Body of pancreas (tissue), 4 donors: ENCODE results near the gene TMCO4. TPM values are rescaled to one million over a fixed set of nuclear protein-coding genes. Genes with fewer than 3 reads are reported as not detected.
A peak's percentile ranks its signal among the peaks of the same experiment; 100 is the strongest.
"Not testable (repeated sequence)": the region's sequence is repeated elsewhere in the genome, so short reads cannot be mapped to it uniquely, and the experiment has no call there.

Experiments used
- ATAC-seq: fragments of 150-250 bp; one replicate; pipeline ENCODE4 v1.9.1; 2016
- DNase-seq, 4 donors: peaks; one replicate each; pipeline ENCODE4 v3.0.0-alpha.2; 2019
- H3K27ac ChIP-seq, 4 donors: fragments of 200-600 bp; sonication (generic); 1 replicate in 3 of 4; 2 replicates in 1 of 4; pipeline versions ENCODE4 v1.5.1 to v1.6.1; 2016 to 2019; ENCODE audit warnings: mild to moderate bottlenecking in 1 of 4, mixed read lengths in 1 of 4, moderate library complexity in 1 of 4
- H3K27me3 ChIP-seq, 2 donors: fragments of 200-600 bp; sonication (generic); one replicate each; pipeline ENCODE4 v1.6.0; 2016; ENCODE audit warnings: mild to moderate bottlenecking in 1 of 2
- H3K36me3 ChIP-seq, 2 donors: fragments of 200-600 bp; sonication (generic); replicated peaks in 1 of 2; 2 replicates each; pipeline ENCODE4 v1.5.1; 2016; ENCODE audit warnings: low read depth in 2 of 2; ENCODE audit not compliant: insufficient read depth in 1 of 2
- H3K4me1 ChIP-seq: fragments of 200-600 bp; sonication (generic); one replicate; pipeline ENCODE4 v1.6.0; 2016
- H3K4me3 ChIP-seq, 2 donors: fragments of 200-600 bp; sonication (generic); 1 replicate in 1 of 2; 2 replicates in 1 of 2; pipeline ENCODE4 v1.5.1; 2016 to 2019
- H3K9me3 ChIP-seq, 3 donors: fragments of 200-600 bp; sonication (generic); 1 replicate in 2 of 3; 2 replicates in 1 of 3; pipeline ENCODE4 v1.5.1; 2016
- POLR2A ChIP-seq, 3 donors: fragments of 450-650 bp; IDR thresholded peaks; one replicate each; pipeline ENCODE4 v1.6.1; 2016; ENCODE audit warnings: antibody characterized with exemption in 3 of 3, mild to moderate bottlenecking in 2 of 3
- WGBS, 2 donors: methylation state at CpG; one replicate each; pipeline ENCODE4 v1.1.5; 2017; 5-methylcytosine and 5-hydroxymethylcytosine counted together
- intact Hi-C: fragments of 100-400 bp; cut with DNase I; formaldehyde crosslinking; loops from one replicate; pipeline ENCODE4 v1.15.1; 2023
- total RNA-seq, 2 donors: library from RNA; depleted of rRNA; stranded (reverse); fragments of >200 nt; gene quantifications; one replicate each; pipeline ENCODE4 v1.1.0, GENCODE V29; 2016
- TF ChIP-seq, protein P1 (sequence below), 7 experiments: fragments of 450-650 bp in 4 of 7; fragments of 200-600 bp in 3 of 7; sonication (generic) in 3 of 7; IDR thresholded peaks; one replicate each; pipeline ENCODE4 v1.5.1; 2016 to 2019; ENCODE audit warnings: antibody characterized with exemption in 7 of 7

Gene TMCO4
- 10 to 100 TPM; 31.3 to 36.3 TPM for total RNA-seq

DNA sequence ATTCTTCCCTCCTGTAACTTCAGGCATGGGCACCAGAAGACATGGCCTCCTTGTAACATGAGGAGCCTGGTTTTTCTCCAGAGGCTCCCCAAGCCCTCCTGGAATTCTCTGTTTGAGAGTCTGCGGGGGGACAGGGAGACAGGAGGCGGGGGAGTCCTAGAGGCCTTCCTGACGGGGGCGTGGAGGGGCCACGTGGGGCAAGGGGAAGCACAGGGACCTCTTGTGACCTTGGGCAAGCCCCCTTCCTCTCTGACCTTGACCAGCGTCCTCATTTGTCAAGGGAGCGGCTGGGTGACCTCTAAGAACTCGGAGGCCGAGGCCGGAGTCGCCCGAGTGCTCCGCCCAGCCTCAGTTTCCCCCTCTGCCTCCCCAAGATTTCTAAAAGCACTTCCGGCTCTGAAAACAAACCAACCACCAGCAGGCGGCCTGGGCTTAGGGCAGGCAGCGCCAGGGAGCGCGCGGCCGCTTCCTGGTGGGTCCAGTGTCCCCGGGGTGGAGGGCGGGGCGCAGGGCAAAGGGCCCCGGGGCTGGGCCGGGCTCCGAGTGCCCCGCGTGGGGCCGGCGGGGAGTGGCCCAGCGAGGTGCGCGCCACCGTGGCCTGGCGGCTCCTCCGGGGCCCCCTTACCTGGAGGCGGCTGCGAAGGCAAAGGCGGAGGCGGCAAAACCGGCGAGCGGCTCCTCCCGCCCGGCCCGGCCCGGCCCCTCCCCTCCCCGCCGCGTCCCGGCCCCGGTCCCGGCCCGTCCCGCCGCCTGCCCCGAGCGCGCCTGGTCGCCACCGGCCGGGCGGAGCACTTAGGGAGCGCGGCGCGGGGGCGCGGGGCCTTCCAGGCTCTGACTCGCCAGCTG, at the start of gene TMCO4:
TSS of gene TMCO4 (minus strand) at position 687 of the 846 bp plus-strand sequence. CDS start 19,158 bp downstream, outside the sequence.
- no peaks in the 10 kb centered on the region for H3K36me3 ChIP-seq
- peak within 1 kb of the TSS; percentile 70 to 95 (median 90) for H3K27ac ChIP-seq
- H3K4me1 ChIP-seq = peaks cover 23% of the 10 kb centered on the region
- peak; percentile 77 to 85 (median 79) for DNase-seq
- 1 to 11% methylated on average over 9 to 60 of the region's 70 CpGs for WGBS, 2 donors
- peak; percentile 89 for ATAC-seq
- TF ChIP-seq, protein P1, sequence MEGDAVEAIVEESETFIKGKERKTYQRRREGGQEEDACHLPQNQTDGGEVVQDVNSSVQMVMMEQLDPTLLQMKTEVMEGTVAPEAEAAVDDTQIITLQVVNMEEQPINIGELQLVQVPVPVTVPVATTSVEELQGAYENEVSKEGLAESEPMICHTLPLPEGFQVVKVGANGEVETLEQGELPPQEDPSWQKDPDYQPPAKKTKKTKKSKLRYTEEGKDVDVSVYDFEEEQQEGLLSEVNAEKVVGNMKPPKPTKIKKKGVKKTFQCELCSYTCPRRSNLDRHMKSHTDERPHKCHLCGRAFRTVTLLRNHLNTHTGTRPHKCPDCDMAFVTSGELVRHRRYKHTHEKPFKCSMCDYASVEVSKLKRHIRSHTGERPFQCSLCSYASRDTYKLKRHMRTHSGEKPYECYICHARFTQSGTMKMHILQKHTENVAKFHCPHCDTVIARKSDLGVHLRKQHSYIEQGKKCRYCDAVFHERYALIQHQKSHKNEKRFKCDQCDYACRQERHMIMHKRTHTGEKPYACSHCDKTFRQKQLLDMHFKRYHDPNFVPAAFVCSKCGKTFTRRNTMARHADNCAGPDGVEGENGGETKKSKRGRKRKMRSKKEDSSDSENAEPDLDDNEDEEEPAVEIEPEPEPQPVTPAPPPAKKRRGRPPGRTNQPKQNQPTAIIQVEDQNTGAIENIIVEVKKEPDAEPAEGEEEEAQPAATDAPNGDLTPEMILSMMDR (IDR thresholded peaks at IDR 0.05) = peak; percentile 13 to 73 (median 62)
- TF ChIP-seq POLR2A (IDR thresholded peaks at IDR 0.05) = peak; percentile 33 to 55 (median 49)
- peak within 1 kb of the TSS; percentile 32 to 70 for H3K4me3 ChIP-seq
- no peaks in the 10 kb centered on the region for H3K27me3 ChIP-seq
- intact Hi-C loops = no loop called here
- no peaks in the 10 kb centered on the region for H3K9me3 ChIP-seq

DNA sequence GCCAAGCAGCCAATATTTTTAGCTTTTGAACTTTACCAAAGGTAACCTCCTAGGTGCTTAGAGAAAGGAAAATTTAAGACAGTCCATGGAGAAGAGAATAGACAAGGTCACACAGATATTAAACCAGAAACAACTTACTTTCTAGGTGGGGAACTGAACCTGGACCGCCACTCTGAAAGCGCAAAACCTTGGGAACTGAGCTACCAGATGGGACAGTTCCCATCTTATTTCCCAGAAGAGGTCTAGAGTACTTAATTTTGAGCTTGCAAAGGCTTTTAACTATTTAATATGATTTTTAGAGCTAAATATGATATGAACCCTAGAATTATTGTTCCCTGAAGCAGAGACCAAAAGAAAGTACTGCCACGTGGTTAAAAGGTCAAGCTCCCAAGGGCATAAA, 49.6 kb upstream of the TMCO4 start:
- ATAC-seq, H3K27me3 ChIP-seq, H3K9me3 ChIP-seq, H3K36me3 ChIP-seq, H3K27ac ChIP-seq, intact Hi-C loops, H3K4me3 ChIP-seq: not testable (repeated sequence)
- 30 to 48% methylated on average over 3 of the region's 3 CpGs for WGBS, 2 donors
- peak in 3 of 4 donors; percentile 15 to 38 (median 24) for DNase-seq
- H3K4me1 ChIP-seq = peaks cover 23% of the 10 kb centered on the region

DNA sequence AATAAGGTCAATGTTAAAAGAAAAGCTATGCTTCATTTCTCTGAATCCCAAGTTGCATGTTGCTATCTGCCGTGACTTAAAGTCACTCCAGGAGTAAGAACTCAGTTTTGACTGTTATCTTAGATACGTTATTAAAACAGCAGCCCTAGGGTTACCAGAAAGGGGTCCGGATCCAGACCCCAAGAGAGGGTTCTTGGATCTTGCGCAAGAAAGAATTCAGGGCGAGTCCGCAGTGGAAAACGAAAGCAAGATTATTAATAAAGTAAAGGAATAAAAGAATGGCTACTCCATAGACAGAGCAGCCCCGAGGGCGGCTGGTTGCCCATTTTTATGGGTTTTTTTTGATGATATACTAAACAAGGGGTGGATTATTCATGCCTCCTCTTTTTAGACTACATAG, 47.6 kb upstream of the TMCO4 start:
- peaks cover 15% of the 10 kb centered on the region for H3K4me1 ChIP-seq
- WGBS, 2 donors = 83 to 92% methylated on average over 9 of the region's 9 CpGs
- H3K36me3 ChIP-seq, DNase-seq, H3K4me3 ChIP-seq, H3K27ac ChIP-seq, ATAC-seq, H3K9me3 ChIP-seq, H3K27me3 ChIP-seq, intact Hi-C loops: not testable (repeated sequence)

DNA sequence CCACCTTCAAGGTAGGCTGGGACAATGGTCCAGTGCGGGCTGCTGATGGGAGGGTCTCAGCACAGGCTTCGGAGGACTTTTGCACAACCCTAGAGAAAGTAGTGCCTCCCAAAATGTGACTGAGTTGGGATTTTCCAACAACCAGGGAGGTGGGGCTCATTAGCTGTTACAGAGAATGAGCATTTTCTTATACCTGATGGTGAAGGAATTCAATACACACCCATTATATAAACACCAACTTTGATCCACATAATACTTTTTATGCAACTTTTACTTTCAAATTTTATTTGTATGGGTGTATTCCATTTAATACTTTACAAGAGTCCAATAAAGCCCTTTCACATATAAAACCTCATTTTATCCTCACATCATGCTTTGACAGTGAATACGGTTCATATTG, 46.6 kb upstream of the TMCO4 start:
- Histone ChIP-seq H3K4me3 (no peak overlapping the region), H3K4me1 (peaks cover 15% of the 10 kb centered on the region), H3K9me3 (no peaks in the 10 kb centered on the region), H3K27me3 (no peaks in the 10 kb centered on the region), H3K27ac (no peak overlapping the region), H3K36me3 (no peaks in the 10 kb centered on the region)
- DNase-seq = no peak
- no peak for ATAC-seq
- no peak for TF ChIP-seq POLR2A (IDR thresholded peaks at IDR 0.05)
- TF ChIP-seq, protein P1 (IDR thresholded peaks at IDR 0.05) = no peak
- intact Hi-C loops = no loop called here
- WGBS, 2 donors = 96% methylated on average over 3 of the region's 3 CpGs

DNA sequence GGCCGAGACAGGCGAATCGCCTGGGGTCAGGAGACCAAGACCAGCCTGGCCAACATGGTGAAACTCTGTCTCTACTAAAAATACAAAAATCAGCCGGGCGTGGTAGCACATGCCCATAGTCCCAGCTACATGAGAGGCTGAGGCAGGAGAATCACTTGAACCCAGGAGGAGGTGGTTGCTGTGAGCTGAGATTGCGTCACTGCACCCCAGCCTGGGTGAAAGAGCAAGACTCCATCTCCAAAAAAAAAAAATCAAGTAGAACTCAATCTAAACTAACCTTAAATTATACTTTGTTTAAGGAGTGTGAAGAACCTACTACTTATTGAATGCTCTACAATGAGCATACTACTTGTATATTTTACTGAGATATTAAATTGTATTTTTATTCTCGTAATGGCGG, 45.8 kb upstream of the TMCO4 start:
- TF ChIP-seq, protein P1 (IDR thresholded peaks at IDR 0.05) = no peak
- TF ChIP-seq POLR2A (IDR thresholded peaks at IDR 0.05) = no peak
- intact Hi-C loops = no loop called here
- no peak overlapping the region for H3K4me3 ChIP-seq
- H3K27me3 ChIP-seq = no peaks in the 10 kb centered on the region
- WGBS, 2 donors = 91 to 93% methylated on average over 8 of the region's 8 CpGs
- no peaks in the 10 kb centered on the region for H3K9me3 ChIP-seq
- no peak overlapping the region for H3K27ac ChIP-seq
- ATAC-seq = no peak
- peaks cover 15% of the 10 kb centered on the region for H3K4me1 ChIP-seq
- H3K36me3 ChIP-seq = no peaks in the 10 kb centered on the region
- no peak for DNase-seq
